GM21360 (cell line): Measurements from ENCODE around the gene NCK1.
A peak's percentile ranks its signal among the peaks of the same experiment; 100 is the strongest.
"Not testable (repeated sequence)": the region's sequence is repeated elsewhere in the genome, so short reads cannot be mapped to it uniquely, and the experiment has no call there.

Experiments
- ATAC-seq: cut with Tn5 transposase; IDR thresholded peaks from one replicate; pipeline ENCODE4 v1.9.1; 2021; ENCODE audit warnings: mild to moderate bottlenecking, moderate library complexity; ENCODE audit not compliant: unreplicated experiment

Gene NCK1

GRCh38 chr3:136862617-136863322 is 762 bp downstream of the NCK1 start:
- peak; percentile 22 for ATAC-seq

- no peak for ATAC-seq
Observed at GRCh38 chr3:136869282-136869681, 7.3 kb downstream of the NCK1 start.

GRCh38 chr3:136872258-136872657 is 10.2 kb downstream of the NCK1 start:
- not testable (repeated sequence) for ATAC-seq

- not testable (repeated sequence) for ATAC-seq
Observed at GRCh38 chr3:136879510-136879909, 17.5 kb downstream of the NCK1 start.

GRCh38 chr3:136882571-136882970 is 20.6 kb downstream of the NCK1 start:
- no peak for ATAC-seq

GRCh38 chr3:136883967-136884720 is 22.1 kb downstream of the NCK1 start:
- no peak for ATAC-seq

- no peak for ATAC-seq
Observed at GRCh38 chr3:136885357-136886213, 23.6 kb downstream of the NCK1 start.

- no peak for ATAC-seq
Observed at GRCh38 chr3:136889947-136890346, 27.9 kb downstream of the NCK1 start.

- ATAC-seq: no peak
Observed at GRCh38 chr3:136891934-136892855, 30.2 kb downstream of the NCK1 start.

- no peak for ATAC-seq
Observed at GRCh38 chr3:136893848-136894443, 31.9 kb downstream of the NCK1 start.

GRCh38 chr3:136897171-136897570 is 35.2 kb downstream of the NCK1 start:
- not testable (repeated sequence) for ATAC-seq

GRCh38 chr3:136898549-136898948 is 36.5 kb downstream of the NCK1 start:
- no peak for ATAC-seq

- ATAC-seq: no peak
Observed at GRCh38 chr3:136898954-136899353, 36.9 kb downstream of the NCK1 start.

- no peak for ATAC-seq
Observed at GRCh38 chr3:136899622-136900158, 37.7 kb downstream of the NCK1 start.

- ATAC-seq: not testable (repeated sequence)
Observed at GRCh38 chr3:136900694-136901093, 38.7 kb downstream of the NCK1 start.

GRCh38 chr3:136901391-136901790 is 39.4 kb downstream of the NCK1 start:
- ATAC-seq: no peak

- ATAC-seq: not testable (repeated sequence)
Observed at GRCh38 chr3:136902530-136902929, 40.5 kb downstream of the NCK1 start.

- no peak for ATAC-seq
Observed at GRCh38 chr3:136903899-136904298, 41.9 kb downstream of the NCK1 start.

GRCh38 chr3:136904746-136905145 is 42.7 kb downstream of the NCK1 start:
- ATAC-seq: no peak

GRCh38 chr3:136905549-136905948 is 43.5 kb downstream of the NCK1 start:
- ATAC-seq: no peak
